HepG2 (cell line): ENCODE results near the gene CLEC16A. TPM values are rescaled to one million over a fixed set of nuclear protein-coding genes. Genes with fewer than 3 reads are reported as not detected.

Experiments
- ATAC-seq: fragments of 200-7000 bp; cut with Tn5 transposase; 3 replicates; pipeline ENCODE4 v1.9.1; 2020; ENCODE audit warnings: mild to moderate bottlenecking, moderate library complexity
- BruUV-seq: library from RNA; stranded (reverse); fragments of 400-500 nt; replicated peaks from 2 replicates; lab custom pipeline; 2021; lab: Mats Ljungman, UMichigan
- CTCF ChIA-PET: fragments of 300-600 bp; formaldehyde crosslinking; extraction: SDS; loops from one replicate; lab custom pipeline; 2021; ENCODE audit warnings: low total read pairs, inconsistent platforms, low intra/inter-chr PET ratio; lab: Yijun Ruan, JAX
- POLR2A ChIA-PET: fragments of 350-600 bp; sonication (Branson Sonifier 250); formaldehyde crosslinking; loops from one replicate; lab custom pipeline; 2020; ENCODE audit warnings: antibody characterized with exemption, inconsistent platforms; lab: Yijun Ruan, JAX
- DNase-seq: peaks from one replicate; pipeline ENCODE4 v3.0.0-alpha.2; 2015; ENCODE audit warnings: low spot score
- FAIRE-seq: peaks from 3 replicates; lab custom pipeline; 2011; peaks lifted over from hg19 to GRCh38; lab: Jason Lieb, UNC
- H2AFZ ChIP-seq: one replicate; pipeline ENCODE4 v1.6.1; 2011; ENCODE audit warnings: low read length, inconsistent platforms
- H3K27ac ChIP-seq: fragments of 300-600 bp; 3 replicates; pipeline ENCODE4 v1.8.0; 2011; ENCODE audit warnings: mixed run types, mild to moderate bottlenecking, mixed read lengths, low read length, inconsistent platforms; ENCODE audit not compliant: insufficient read depth; ENCODE audit errors: extremely low read length
- H3K27me3 ChIP-seq, 2 experiments: fragments of 200-600 bp in 1 of 2; 2 replicates in 1 of 2; 3 replicates in 1 of 2; pipeline versions ENCODE4 v1.6.0 to v1.8.0; 2011; ENCODE audit warnings: low read length in 2 of 2, mild to moderate bottlenecking in 2 of 2, moderate library complexity in 2 of 2, inconsistent platforms in 1 of 2; ENCODE audit not compliant: insufficient read depth in 2 of 2, control insufficient read depth in 1 of 2
- H3K36me3 ChIP-seq, 2 experiments: fragments of 200-600 bp in 1 of 2; replicated peaks in 1 of 2; 2 replicates in 1 of 2; 3 replicates in 1 of 2; pipeline versions ENCODE4 v1.5.1 to v1.8.0; 2011; ENCODE audit warnings: low read length in 2 of 2, inconsistent platforms in 1 of 2; ENCODE audit not compliant: insufficient read depth in 2 of 2, control insufficient read depth in 1 of 2
- H3K4me1 ChIP-seq: 2 replicates; pipeline ENCODE4 v1.5.1; 2012; ENCODE audit warnings: low read length, inconsistent platforms; ENCODE audit not compliant: insufficient read depth
- H3K4me2 ChIP-seq: 2 replicates; pipeline ENCODE4 v1.6.0; 2011; ENCODE audit warnings: low read depth, low read length, inconsistent platforms
- H3K4me3 ChIP-seq, 3 experiments: fragments of 200-600 bp in 1 of 3; sonication (generic), shearing (Covaris generic) in 1 of 3; replicated peaks in 1 of 3; 2 replicates each; pipeline ENCODE4 v1.5.1; 2011 to 2016; ENCODE audit warnings: low read length in 3 of 3, inconsistent platforms in 2 of 3, low read depth in 2 of 3, mild to moderate bottlenecking in 2 of 3, control low read depth in 1 of 3, mixed read lengths in 1 of 3; ENCODE audit not compliant: insufficient read depth in 1 of 3
- H3K79me2 ChIP-seq: one replicate; pipeline ENCODE4 v1.6.1; 2011; ENCODE audit warnings: low read length, inconsistent platforms; ENCODE audit not compliant: insufficient read depth
- H3K9ac ChIP-seq: 2 replicates; pipeline ENCODE4 v1.6.0; 2011; ENCODE audit warnings: mild to moderate bottlenecking, low read depth, low read length, inconsistent platforms; ENCODE audit not compliant: insufficient read depth
- H3K9me3 ChIP-seq: 2 replicates; pipeline ENCODE4 v1.5.1; 2012; ENCODE audit warnings: mild to moderate bottlenecking, low read length
- H4K20me1 ChIP-seq: 2 replicates; pipeline ENCODE4 v1.6.0; 2011; ENCODE audit warnings: inconsistent platforms, mild to moderate bottlenecking, low read length, moderate library complexity; ENCODE audit not compliant: insufficient read depth
- MED13 ChIP-seq: sonication (generic); formaldehyde crosslinking; IDR thresholded peaks from 2 replicates; pipeline ENCODE4 v1.5.0; 2020; ENCODE audit warnings: missing genetic modification reagents
- ZNF281 ChIP-seq: sonication (generic); formaldehyde crosslinking; IDR thresholded peaks from 2 replicates; pipeline ENCODE4 v1.4.0; 2020; ENCODE audit warnings: missing genetic modification reagents, borderline replicate concordance
- ZNF446 ChIP-seq: sonication (generic); formaldehyde crosslinking; IDR thresholded peaks from 2 replicates; pipeline ENCODE4 v1.5.0; 2020; ENCODE audit warnings: mild to moderate bottlenecking, missing genetic modification reagents
- ZNF543 ChIP-seq: sonication (generic); formaldehyde crosslinking; IDR thresholded peaks from 2 replicates; pipeline ENCODE4 v1.4.0; 2020; ENCODE audit warnings: mild to moderate bottlenecking, missing genetic modification reagents
- WGBS: methylation state at CpG from one replicate; pipeline ENCODE4 v1.1.6; 2017; ENCODE audit warnings: low lambda C conversion rate; 5-methylcytosine and 5-hydroxymethylcytosine counted together
- in situ Hi-C: cut with HindIII; loops from 2 replicates; pipeline ENCODE4 v1.10.0; 2017; ENCODE audit warnings: low pct_unique_long_range_greater_than_20kb; ENCODE audit not compliant: extremely low pct_ligation_motif_present
- intact Hi-C: fragments of 100-400 bp; cut with micrococcal nuclease; formaldehyde crosslinking; loops from one replicate; pipeline ENCODE4 v1.10.0; 2022; ENCODE audit not compliant: unreplicated experiment
- polyA plus RNA-seq, 8 experiments: library from polyadenylated mRNA; depleted of rRNA in 3 of 8; stranded (reverse) in 7 of 8; unstranded in 1 of 8; fragments of >200 nt; fragmentation: Illumina TruSeq in 4 of 8; extraction: Trizol in 4 of 8; gene quantifications; 2 replicates each; pipeline versions ENCODE4 v1.2.1 to v1.2.3, GENCODE V29; 2011 to 2016; ENCODE audit warnings: low read depth in 4 of 8, missing spikeins in 1 of 8, mixed read lengths in 1 of 8; ENCODE audit not compliant: insufficient read depth in 1 of 8
- total RNA-seq, 5 experiments: library from RNA; depleted of rRNA; stranded (reverse); fragments of >200 nt; fragmentation: Illumina TruSeq; extraction: Trizol; gene quantifications; 2 replicates each; pipeline ENCODE4 v1.2.3, GENCODE V29; 2016; ENCODE audit warnings: low read depth in 1 of 5

The CLEC16A gene
- total and polyA plus RNA-seq, 2 of the 13 experiments (the other 11 are each of a cell fraction or from before 2014, with no cell fraction given) = 8.5 to 10.3 TPM

GRCh38 chr16:11097094-11097786 lies 152.9 kb downstream of the CLEC16A start:
- Histone ChIP-seq H3K4me1 (peaks cover 13% of the 10 kb centered on the region), H3K9me3 (no peaks in the 10 kb centered on the region), H3K27ac (no peak overlapping the region), H3K4me2 (no peak overlapping the region)
- ATAC-seq = no peak
- WGBS = 76% methylated on average over 8 of the region's 8 CpGs
- no peak for TF ChIP-seq ZNF543 (CRISPR knock-in tag)
- no peak for TF ChIP-seq ZNF281 (CRISPR knock-in tag)
- TF ChIP-seq, all 625 proteins: peak for 0
- H2AFZ ChIP-seq = no peak overlapping the region
- no TSS peak for BruUV-seq
- H3K4me3 ChIP-seq = no peak overlapping the region
- H3K79me2 ChIP-seq = no peaks in the 10 kb centered on the region
- FAIRE-seq = no peak
- H3K36me3 ChIP-seq = no peaks in the 10 kb centered on the region; a peak in 1 of 5 replicates
- H3K9ac ChIP-seq = no peak overlapping the region
- intact Hi-C loops = no loop called here
- no peaks in the 10 kb centered on the region for H4K20me1 ChIP-seq
- in situ Hi-C loops = no loop called here
- POLR2A ChIA-PET = no interaction called here
- no peaks in the 10 kb centered on the region for H3K27me3 ChIP-seq
- no peak for DNase-seq
- CTCF ChIA-PET = no interaction called here

- CTCF ChIA-PET = no interaction called here
- H2AFZ ChIP-seq = no peak overlapping the region
Measured at GRCh38 chr16:11097787-11098167, 153.4 kb downstream of the CLEC16A start.

More at GRCh38 chr16:11097787-11098167, 153.4 kb downstream of the CLEC16A start:
- H3K27me3 ChIP-seq = no peaks in the 10 kb centered on the region
- no peak overlapping the region for H3K4me2 ChIP-seq
- DNase-seq (no peak), FAIRE-seq (no peak), ATAC-seq (no peak)
- WGBS = 96% methylated on average over 6 of the region's 6 CpGs
- peaks cover 19% of the 10 kb centered on the region for H3K4me1 ChIP-seq
- no peaks in the 10 kb centered on the region for H4K20me1 ChIP-seq
- H3K9me3 ChIP-seq = no peaks in the 10 kb centered on the region
- H3K36me3 ChIP-seq = no peaks in the 10 kb centered on the region
- POLR2A ChIA-PET = no interaction called here
- H3K27ac ChIP-seq = no peak overlapping the region
- intact Hi-C loops = no loop called here
- no TSS peak for BruUV-seq
- TF ChIP-seq MED13 (CRISPR knock-in tag) = no peak
- TF ChIP-seq ZNF446 (CRISPR knock-in tag) = 0 out of 2 replicates have a peak, but pooled peaks have one; percentile 32
- H3K4me3 ChIP-seq = no peak overlapping the region
- H3K79me2 ChIP-seq = no peaks in the 10 kb centered on the region
- H3K9ac ChIP-seq = no peak overlapping the region
- in situ Hi-C loops = no loop called here
